Ureter (tissue), 1 donor: ENCODE results near the gene LMO3. TPM values are rescaled to one million over a fixed set of nuclear protein-coding genes. Genes with fewer than 3 reads are reported as not detected.

Experiments used
- DNase-seq: peaks from one replicate; pipeline ENCODE4 v3.0.0-alpha.2; 2020; ENCODE audit warnings: low spot score
- total RNA-seq: library from RNA; stranded (reverse); gene quantifications from one replicate; pipeline ENCODE4 v1.2.4, GENCODE V29; 2023
- donor health status: DM: yes; HTN: yes; CAD: no.

LMO3 gene
- total RNA-seq, 1 donor from 2014 or later: 12.9 TPM

DNA sequence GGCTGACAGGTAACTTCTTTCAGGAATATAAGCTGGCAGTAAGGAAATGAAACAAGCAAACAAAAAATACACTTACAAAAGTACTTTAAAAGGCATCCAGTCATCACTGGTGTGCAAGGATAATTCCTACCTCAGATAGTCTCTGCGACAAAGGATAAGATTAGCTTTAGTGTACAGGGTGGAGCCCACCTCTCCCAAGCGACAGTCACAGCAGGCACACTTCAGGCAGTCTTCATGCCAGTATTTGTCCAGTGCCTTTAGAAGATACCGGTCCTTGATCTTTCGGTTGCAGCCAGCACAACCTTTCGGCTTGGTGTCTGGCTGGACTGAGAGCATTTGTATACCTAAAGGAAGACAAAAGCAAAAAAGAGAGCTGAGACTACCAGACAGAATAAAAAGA is 5.4 kb downstream of the LMO3 start:
- DNase-seq: no peak

DNA sequence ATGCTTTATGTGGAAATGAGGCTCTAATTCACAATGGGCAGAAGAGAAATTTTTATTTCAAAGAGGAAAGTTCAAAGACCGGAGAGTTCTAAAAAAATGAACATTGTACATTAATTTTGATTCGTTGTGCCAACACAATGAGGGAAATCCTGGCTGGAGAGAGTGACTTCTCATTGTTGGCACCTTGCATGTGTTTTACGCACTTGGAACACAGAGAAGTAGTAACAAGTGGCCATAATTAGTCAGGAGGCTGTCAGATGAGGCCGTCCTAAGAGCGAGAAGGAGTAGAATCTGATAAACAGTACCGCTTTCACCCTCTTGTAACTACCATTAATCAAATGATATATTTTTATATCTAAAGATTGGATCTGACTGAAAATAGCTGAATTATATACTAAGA is 6.9 kb downstream of the LMO3 start:
- DNase-seq: no peak

DNA sequence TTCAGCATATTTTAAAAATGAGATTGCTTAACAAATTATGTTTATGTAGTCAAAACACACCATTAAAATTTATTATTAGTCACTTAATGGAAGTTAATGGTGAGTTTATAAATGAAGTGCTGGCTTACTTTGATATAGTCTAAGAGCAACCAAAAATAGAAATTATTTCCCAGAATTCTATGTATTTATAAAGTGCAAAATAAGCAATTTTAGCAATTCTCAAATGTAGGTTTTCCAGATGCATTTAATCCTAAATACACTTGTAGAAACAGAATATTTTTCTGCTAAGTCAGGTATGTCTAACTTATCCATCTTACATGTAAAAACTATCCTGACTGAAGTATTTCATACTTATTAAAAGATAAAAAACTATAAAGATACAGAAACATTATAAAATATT is 11.2 kb downstream of the LMO3 start:
- DNase-seq: no peak

DNA sequence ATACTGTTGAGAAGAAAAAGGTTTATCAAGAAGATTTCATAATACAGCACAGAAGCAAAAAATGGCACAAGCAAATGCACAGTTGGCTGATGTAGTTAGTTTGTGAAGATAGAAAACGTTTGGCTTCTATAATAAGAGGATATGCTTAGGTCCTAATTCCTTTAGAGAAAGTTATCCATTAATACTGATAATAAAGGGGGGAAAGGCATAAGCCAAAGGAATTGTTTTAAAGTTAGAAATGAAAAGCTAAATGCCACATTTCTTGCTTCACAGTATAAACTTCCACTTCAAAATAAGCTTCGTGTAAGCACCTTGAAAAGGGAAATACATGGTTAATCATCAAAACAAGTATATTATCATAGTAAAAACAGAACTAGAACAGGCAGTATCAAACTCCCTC is 12.4 kb downstream of the LMO3 start:
- DNase-seq: no peak

DNA sequence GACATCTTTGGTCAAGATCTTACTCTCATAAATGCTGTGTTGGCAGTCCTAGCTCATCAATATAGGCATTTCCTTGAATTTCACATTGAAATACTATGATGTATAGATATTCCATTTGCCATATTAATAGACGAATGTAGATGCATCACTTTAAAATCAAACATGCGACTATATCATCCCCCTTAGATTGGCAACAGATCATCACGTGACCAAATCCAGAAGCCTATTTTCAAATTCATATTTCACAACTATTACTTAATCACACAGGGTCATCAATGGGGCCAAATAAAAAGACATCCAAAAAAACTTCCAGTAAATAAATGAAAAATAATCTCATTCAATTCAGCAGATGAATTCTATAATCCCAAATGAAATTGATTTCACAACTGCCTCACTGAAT is 15.3 kb downstream of the LMO3 start:
- no peak for DNase-seq

DNA sequence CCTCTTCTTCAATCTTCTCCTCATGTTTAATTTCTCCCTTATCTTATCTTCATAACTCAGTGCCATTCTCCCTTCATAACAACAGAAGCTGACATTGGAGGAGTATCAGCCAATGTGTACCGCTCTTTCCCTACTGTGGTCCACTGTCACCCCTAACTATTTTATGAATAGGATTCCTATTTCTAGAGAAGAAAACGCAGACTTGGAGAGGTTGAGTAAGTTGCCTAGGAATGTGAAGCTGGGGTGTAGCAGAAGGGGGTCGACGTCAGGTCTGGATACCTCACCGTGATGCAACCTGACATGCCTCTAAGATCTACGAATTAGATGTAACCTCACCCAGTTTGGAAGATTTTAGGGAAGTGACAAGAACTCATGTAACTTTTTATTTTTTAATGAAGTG is 17.1 kb downstream of the LMO3 start:
- DNase-seq: no peak

DNA sequence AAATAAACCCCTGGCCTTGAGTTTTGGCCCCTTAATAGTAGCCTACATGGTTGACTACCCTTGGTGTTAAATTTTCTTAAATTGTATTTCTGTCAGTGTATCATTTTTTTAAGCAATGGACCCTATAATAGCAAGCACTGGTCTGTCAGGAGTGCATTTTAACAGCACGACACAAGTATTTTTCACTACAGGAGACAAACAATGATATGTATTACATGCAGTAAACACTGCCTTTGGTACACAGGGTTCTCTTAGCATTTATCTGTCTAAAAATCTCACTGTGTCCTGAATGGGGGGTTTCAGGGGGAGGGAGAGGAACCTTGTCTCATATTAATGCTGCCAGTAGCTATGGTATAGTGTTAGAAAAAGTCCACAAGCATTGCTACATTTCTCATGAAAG is 18.4 kb downstream of the LMO3 start:
- no peak for DNase-seq

DNA sequence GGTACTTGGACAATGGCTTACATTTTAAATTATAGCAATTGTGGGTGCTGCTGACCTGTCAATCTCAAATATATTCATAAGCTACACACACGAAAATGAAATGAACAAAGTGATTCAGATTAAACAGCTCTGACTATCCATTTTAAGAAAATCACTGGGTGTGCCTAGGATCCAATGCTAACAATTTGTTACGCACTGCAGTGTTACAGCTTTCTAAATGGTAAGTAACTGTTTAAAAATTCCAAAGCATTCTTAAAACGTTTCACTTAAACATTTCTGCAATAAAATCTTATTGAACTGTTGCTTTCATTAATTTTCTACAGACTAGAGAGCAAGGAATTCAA is 18.9 kb downstream of the LMO3 start:
- DNase-seq: no peak

DNA sequence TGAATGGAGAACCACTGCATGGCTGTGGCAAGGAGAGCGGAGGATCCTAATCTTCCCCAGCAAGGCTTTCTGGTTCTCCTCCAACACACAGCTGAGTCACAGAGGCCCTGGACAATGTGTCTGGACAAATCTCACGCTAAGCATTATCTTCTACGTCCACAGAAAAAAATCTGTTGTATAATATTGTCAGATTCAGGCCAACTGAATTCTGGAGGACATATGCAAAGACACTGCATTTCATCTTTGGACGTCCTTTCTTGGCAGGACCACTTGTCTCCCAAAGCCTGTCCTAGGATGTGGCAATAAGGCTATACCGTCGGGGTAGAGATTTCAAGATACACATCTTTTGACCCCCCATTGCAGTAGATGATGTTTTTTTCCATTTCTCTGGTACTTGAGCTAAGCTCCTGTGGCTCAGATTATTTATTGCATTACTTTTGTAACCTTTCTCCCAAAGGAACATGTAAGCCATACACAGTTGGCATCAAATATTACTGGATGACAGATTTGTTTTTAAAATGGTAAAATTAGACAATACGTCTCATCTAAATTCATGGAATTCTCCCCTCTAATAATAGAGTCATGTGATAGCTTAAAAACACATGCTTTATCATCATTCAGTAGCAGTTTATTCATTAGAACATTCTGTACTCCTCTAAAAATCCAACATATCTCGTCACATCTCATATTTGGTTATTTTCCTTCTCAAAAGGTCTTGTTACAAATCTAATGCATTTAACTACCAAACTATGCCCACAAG is 19.4 kb downstream of the LMO3 start:
- DNase-seq: no peak

DNA sequence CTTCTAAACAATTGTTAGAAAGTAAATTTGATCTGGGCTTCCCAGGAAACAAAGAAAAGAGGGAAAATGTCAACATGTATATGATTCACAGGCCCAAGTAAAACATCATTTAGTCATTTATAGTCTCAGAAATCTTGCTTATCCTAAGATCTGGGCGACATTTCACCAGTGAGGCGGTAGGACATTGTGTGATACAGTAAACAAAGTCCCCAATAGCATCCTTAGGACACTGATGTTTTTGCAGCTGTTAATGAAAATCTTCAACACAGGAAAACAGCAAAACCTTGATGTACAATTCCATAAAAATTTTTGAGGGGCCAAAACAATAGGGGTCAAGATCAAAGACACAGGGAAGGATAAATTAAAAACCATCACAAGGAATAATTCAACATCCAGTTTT is 20.2 kb downstream of the LMO3 start:
- DNase-seq: no peak

DNA sequence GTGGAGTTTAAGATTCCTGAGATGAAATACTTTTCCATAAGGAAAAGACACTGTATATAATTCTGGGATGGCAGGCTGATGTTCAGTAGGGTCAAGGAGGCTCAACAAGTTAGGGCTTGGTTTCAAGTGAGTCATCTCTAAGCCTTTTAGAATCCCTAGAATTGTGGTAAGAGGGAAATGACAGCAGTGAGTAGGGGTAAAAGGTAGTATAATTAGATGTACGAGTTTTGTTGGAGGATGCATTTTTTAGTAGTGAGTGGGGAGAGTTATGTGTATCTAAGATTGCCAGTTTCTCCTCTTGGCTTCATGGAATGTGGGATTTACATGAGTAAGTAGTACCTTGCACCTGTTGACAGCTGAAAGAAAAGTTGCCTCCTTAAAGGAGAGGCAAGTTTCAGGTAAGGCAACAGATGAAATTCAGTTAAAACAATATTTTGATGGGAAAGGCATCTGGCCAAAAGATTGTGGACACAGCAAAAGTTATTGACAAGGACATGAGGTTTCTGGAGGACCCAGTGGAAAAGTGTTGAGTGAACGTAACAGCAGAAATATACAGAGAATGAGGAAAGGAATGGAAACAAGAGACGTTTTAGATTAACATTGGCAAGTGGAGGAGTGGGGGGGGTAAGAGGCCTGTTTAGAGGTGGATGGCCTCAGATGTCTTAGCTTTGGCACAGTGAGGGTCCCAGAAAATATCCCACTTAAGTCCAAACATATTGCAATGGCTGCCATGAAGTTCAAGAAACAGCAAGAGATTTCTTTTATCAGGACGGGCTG is 21.8 kb downstream of the LMO3 start:
- no peak for DNase-seq

DNA sequence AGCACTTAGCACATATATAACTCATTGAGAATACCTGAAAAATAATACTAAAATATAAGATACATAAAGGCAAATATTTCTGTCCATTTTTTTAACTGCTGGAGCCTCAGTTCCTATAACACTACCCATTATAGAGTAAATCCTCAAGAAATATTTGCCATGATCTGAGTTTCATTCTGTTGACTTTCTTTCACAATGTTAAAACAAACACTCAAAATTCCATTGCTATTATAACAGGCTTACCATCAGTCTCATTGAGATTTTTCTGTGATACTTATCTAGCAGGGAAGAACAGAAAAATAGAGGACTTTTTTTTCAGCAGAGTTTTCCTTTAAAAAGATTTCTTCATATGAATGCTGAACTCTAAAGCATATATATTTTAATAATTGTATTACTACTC is 24.5 kb downstream of the LMO3 start:
- DNase-seq: no peak

DNA sequence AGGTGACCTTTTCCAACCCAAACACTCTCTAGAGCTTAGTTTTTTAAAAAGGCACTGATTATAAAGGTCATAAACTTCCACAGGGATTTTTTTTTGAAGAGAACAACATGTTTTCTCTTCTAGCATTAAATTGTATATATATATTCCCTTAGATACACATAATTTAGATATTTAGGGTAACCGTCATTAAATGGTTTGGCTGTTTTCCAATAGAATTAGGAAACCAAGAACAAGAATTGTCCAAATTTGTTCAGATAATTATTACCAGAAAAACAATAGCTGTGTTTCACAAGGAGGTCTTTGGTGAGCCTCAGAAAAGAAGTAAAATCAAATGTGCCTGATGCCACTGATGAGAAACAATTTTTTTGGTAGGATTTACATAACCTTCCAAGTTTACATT is 26.9 kb downstream of the LMO3 start:
- DNase-seq: no peak

DNA sequence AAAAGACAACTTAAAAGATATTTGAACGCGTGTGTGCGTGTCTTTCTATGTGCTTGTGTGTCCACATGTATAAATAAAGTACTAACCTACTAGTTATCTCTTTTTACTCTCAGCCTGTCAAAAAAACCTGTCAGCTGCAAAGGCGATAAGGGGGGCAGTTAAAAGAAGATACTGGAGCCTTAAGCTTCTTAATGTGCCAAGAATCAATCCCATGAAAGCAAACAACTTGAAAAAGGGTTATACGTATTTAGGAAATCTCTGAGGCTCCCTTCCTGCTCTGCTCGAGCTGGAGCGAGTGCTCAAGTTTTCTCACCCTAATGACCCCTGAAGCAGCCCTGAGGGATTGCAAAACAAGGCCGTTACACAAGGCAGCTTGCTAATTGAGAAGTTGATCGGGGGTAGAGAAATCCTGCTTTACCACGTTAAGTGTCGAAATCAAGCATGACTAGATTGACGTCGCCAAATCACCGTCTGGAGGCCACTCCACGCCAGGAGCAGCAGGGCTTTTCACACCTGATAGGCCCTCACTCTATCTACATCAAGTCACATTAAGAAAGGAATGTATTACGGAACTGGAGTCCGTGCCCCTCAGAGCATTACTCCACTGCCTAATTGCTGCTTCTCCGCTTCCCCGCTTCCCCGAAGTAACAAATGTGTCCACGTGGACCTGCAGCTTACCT is 32.4 kb downstream of the LMO3 start:
- DNase-seq: no peak

DNA sequence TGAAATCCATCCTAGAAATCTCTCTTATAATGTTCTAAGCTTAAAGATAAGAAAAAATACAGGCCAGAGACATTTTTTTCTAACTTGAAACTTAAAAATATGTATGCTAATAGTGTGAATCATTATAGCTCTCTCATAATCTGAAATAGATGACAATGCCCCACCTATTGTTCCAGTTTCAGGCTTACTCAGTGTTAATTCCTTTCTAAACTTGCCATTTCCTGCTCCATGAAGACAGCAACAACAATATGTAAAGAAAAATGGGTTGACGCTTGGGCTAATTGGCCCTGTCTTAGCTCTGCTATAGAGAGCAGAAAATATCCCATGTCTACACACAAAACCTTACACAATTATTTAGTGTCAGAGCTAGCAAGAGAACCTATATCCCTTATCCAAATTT is 37.1 kb downstream of the LMO3 start:
- no peak for DNase-seq

DNA sequence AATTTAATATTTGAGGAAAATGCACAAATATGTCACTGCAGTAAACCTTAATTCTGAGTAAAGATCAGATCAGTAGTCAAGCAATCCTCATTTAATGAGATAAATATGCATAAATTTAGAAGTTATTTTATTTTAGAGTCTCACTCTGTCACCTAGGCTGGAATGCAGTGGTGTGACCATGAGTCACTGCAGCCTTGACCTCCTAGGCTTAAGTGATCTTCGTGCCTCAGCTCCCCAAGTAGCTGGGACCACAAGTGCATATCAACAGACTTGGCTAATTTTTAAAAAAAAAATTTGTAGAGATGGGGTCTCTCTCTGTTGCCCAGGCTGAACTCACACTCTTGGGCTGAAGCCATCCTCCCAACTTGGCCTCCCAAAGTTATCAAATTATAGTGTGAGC is 41.3 kb downstream of the LMO3 start:
- DNase-seq: no peak

DNA sequence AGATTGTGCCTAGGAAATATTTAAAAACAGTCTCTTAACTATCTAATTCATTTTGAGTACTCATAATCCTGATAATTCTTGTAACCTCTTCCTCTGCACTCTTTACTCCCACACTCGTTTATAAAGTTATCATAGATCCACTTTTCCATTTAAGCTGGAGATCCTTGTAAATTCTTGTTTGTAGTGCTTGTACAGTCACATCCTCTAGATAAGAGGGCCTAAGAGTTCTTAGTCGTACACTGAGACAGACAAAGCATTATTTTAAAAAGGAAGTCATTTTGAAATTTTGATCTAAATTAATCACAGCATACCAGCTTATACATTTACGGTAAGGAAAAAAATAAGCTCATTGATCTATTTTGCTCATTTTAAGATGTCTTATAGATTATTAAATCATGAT is 42.5 kb downstream of the LMO3 start:
- DNase-seq: no peak

DNA sequence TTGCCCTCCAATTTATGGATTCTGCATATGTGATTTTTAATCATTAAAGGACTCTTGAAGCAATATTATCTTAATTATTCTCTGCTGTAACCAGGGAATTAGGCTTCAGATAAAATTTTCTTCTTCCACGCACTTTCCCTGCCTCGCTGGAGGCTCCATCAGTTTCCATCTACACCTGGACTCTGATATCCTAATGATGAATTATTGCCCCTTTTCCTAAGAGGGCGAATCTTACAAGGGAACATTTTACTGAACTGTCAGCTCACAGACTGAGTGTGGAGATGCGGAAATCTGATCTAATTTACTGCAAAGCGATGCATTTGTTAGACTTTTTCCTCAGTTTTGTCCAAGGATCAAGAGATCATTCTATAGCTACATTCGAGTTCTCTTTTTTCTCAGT is 43.0 kb downstream of the LMO3 start:
- no peak for DNase-seq

DNA sequence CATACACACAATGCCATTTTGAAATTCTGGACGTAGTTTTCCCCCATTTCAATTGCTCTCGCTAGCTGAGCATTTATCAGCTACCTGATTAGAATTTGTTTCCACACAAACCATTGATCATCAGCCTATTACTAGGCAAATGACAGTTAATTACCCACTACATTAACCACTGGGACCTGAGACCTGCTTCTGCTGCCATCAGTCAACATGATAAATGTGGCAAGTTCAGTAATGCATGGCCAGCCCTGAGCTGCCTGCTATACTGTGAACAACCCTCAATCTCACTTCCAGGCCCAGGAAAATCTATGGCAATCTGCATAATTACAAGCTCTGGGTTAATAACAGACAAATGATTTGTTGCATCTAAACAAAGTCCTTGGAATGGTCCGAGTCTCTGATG is 43.5 kb downstream of the LMO3 start:
- no peak for DNase-seq

DNA sequence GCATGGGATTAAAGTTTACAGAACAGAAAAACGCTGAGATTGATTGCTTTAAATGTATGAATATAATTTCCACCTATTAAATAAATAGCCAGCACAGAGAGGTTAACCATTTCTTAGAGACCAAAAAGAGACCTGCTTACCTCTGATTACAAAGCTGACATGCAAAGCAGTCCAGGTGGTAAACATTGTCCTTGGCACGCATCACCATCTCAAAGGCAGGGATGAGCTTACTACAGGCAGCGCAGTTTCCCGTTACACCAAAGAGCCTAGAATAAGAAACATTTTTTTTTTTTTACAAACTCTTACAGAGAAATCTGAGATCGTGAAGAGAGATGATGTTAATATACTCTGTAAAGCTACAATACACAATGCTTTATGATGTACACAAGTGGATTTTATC is 45.7 kb downstream of the LMO3 start:
- no peak for DNase-seq

DNA sequence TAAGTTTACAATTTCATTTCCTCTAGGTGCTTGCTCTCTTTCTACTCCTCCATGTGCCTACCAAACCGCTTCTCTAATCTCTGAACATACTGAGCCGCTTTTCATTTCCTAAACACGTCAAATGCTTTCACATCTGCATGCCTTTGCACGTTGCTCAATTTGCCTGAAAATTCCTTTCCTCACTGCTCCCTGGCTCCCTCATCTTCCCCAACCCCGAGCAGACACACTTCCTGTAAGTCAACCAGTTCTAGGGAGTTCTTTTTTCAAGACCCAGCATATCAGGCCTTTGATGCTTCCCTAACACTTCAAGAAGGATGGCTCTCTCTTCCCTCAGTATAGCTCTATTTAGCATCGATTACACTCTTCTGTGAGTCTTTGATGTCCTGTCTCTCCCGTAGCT is 50.3 kb downstream of the LMO3 start:
- no peak for DNase-seq

DNA sequence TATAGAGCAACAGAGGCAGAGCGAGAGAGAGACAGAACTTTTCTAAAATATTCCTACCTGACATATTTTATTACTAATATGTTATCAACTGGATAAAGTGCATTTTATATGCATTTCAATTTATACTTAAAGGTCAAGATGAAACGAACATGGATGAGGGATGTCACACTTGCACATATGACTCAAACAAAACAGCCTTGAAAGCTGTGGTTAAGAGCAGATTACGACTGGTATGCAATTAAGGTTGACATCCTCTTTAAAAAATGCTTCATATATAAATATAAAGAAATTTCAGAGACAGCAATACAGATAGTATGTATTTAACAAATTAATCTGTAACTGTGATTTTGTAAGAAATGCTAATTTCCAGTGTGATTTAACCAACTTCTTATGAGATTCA is 52.5 kb downstream of the LMO3 start:
- DNase-seq: no peak

DNA sequence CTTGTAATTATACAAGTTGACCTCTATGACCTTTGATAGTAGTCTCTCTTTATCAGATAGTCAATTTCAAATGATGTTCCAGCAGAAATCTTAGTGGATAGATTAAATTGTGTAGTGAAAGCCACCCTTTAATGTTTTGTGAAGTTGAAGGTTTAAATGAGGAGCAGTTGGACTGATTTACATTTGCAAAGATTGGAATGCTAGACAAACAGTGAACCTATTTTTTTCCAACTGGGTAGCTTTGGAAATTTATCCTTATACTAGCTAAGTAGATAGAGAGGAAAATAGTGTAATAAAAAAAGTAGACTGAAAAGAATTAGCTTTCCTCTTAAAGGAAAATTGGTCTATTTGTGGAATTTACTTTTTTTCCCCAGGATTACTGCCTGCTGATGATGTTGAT is 53.7 kb downstream of the LMO3 start:
- no peak for DNase-seq
